GM19238 (cell line): ENCODE measurements around the gene ARL15.

ENCODE experiments used
- DNase-seq: peaks from one replicate; pipeline ENCODE4 v3.0.0; 2011; ENCODE audit warnings: low spot score; ENCODE audit not compliant: insufficient read length

ARL15 gene

GRCh38 chr5:53907827-53908226, 402.5 kb downstream of the ARL15 start:
- DNase-seq = no peak

GRCh38 chr5:53906736-53907135, 403.6 kb downstream of the ARL15 start:
- DNase-seq = no peak

- no peak for DNase-seq
Measured at GRCh38 chr5:53902296-53902907, 408.0 kb downstream of the ARL15 start.

GRCh38 chr5:53900677-53901076, 409.7 kb downstream of the ARL15 start:
- DNase-seq = no peak

- DNase-seq = no peak
Measured at GRCh38 chr5:53895091-53895683, 415.2 kb downstream of the ARL15 start.

GRCh38 chr5:53893626-53894025, 416.7 kb downstream of the ARL15 start:
- no peak for DNase-seq

- DNase-seq = no peak
Measured at GRCh38 chr5:53892224-53892623, 418.1 kb downstream of the ARL15 start.

- no peak for DNase-seq
Measured at GRCh38 chr5:53891159-53891558, 419.2 kb downstream of the ARL15 start.

- DNase-seq = no peak
Measured at GRCh38 chr5:53890490-53890889, 419.9 kb downstream of the ARL15 start.

- DNase-seq = no peak
Measured at GRCh38 chr5:53884844-53885243, 425.5 kb downstream of the ARL15 start.

- no peak for DNase-seq
Measured at GRCh38 chr5:53884417-53884816, 426.0 kb downstream of the ARL15 start.

GRCh38 chr5:53882676-53883031, 427.7 kb downstream of the ARL15 start:
- DNase-seq = no peak

GRCh38 chr5:53882006-53882675, 428.2 kb downstream of the ARL15 start:
- DNase-seq = no peak

- DNase-seq = no peak
Measured at GRCh38 chr5:53879708-53880323, 430.6 kb downstream of the ARL15 start.

- no peak for DNase-seq
Measured at GRCh38 chr5:53878015-53878414, 432.4 kb downstream of the ARL15 start.

- DNase-seq = no peak
Measured at GRCh38 chr5:53877243-53877642, 433.1 kb downstream of the ARL15 start.

- no peak for DNase-seq
Measured at GRCh38 chr5:53874409-53874808, 436.0 kb downstream of the ARL15 start.

- no peak for DNase-seq
Measured at GRCh38 chr5:53873235-53873634, 437.1 kb downstream of the ARL15 start.

GRCh38 chr5:53871775-53872174, 438.6 kb downstream of the ARL15 start:
- no peak for DNase-seq

GRCh38 chr5:53871050-53871449, 439.3 kb downstream of the ARL15 start:
- no peak for DNase-seq

- no peak for DNase-seq
Measured at GRCh38 chr5:53858700-53859456, 451.5 kb downstream of the ARL15 start.

- no peak for DNase-seq
Measured at GRCh38 chr5:53856506-53856905, 453.9 kb downstream of the ARL15 start.
